ENCODE measurements around the gene IP6K1.
"Not testable (repeated sequence)": the region's sequence is repeated elsewhere in the genome, so short reads cannot be mapped to it uniquely, and the experiment has no call there.

The IP6K1 gene

GRCh38 chr3:49786357-49787181, at the start of gene IP6K1:
IP6K1 (minus strand) TSS chr3:49786542; CDS start chr3:49748040, 38,502 bp downstream.
- POLR2A ChIA-PET, result interaction anchor here (0.5 to 1.6 kb wide), 16 partner anchors 9 to 509 kb away, joined by 3 to 18 read pairs (median 4); partner anchors contain the start of genes CDHR4, GMPPB, INKA1 and MON1A
- TF ChIP-seq L3MBTL2 (conservative IDR thresholded peaks at IDR 0.05) (peak; percentile 98), HDGF (IDR thresholded peaks at IDR 0.05; ENCODE audit: borderline replicate concordance) (peak; percentile 57; the same call in 1 of the 2 replicates), ARNT (IDR thresholded peaks at IDR 0.05) (no peak), LEF1 (IDR thresholded peaks at IDR 0.05; ENCODE audit: borderline replicate concordance) (no peak), ELF4 (IDR thresholded peaks at IDR 0.05) (peak; percentile 63; the same call in 1 of the 2 replicates)
- TF ChIP-seq, protein P1, sequence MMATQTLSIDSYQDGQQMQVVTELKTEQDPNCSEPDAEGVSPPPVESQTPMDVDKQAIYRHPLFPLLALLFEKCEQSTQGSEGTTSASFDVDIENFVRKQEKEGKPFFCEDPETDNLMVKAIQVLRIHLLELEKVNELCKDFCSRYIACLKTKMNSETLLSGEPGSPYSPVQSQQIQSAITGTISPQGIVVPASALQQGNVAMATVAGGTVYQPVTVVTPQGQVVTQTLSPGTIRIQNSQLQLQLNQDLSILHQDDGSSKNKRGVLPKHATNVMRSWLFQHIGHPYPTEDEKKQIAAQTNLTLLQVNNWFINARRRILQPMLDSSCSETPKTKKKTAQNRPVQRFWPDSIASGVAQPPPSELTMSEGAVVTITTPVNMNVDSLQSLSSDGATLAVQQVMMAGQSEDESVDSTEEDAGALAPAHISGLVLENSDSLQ (IDR thresholded peaks at IDR 0.05), result peak; percentile 100
- CTCF ChIA-PET, result no interaction called here
- DNase-seq (ENCODE audit: extremely low spot score), result peak; percentile 100

DNA sequence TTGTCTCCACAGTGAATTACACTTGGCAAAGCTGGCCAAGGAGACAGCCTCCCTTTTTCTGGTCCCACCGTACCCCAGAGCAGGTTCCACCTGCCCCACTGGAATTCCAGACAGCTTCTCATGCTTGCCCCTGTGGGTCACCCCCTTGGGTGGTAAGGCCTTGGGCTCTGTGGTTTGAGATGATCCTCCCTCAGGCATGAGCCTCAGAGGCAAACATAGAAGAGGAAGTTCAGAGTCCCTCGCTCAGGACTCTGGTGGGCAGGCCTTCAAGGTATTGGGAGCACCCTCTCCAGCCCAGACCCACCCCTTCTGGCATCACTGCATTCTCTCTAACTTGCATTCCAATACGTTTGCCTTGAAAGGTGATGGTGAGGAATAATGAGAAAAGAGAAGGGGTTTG, 45.0 kb upstream of the IP6K1 start:
- ChIA-PET CTCF (no interaction called here), POLR2A (no interaction called here)
- TF ChIP-seq BHLHE40 (IDR thresholded peaks at IDR 0.05; ENCODE audit: borderline replicate concordance), result no peak
- TF ChIP-seq FOXA1 (IDR thresholded peaks at IDR 0.05), result no peak
- TF ChIP-seq FOXM1 (IDR thresholded peaks at IDR 0.05; ENCODE audit: borderline replicate concordance), result no peak
- no peak for TF ChIP-seq LEF1 (IDR thresholded peaks at IDR 0.05; ENCODE audit: borderline replicate concordance)
- no peak for TF ChIP-seq HDGF (IDR thresholded peaks at IDR 0.05; ENCODE audit: borderline replicate concordance)
- no peak for TF ChIP-seq ELF4 (IDR thresholded peaks at IDR 0.05)
- no peak for TF ChIP-seq L3MBTL2 (conservative IDR thresholded peaks at IDR 0.05)
- DNase-seq (ENCODE audit: extremely low spot score), result no peak

- ChIA-PET CTCF (no interaction called here), POLR2A (interaction anchor here (0.7 kb wide), 1 partner anchor 21 kb away, joined by 3 read pairs; no protein-coding TSS in a partner anchor)
- DNase-seq (ENCODE audit: extremely low spot score), result no peak
- no peak for TF ChIP-seq FOXK2 (IDR thresholded peaks at IDR 0.05)
- TF ChIP-seq, protein P1 (IDR thresholded peaks at IDR 0.05), result no peak
- TF ChIP-seq TARDBP (IDR thresholded peaks at IDR 0.05), result no peak
- no peak for TF ChIP-seq FOXM1 (IDR thresholded peaks at IDR 0.05; ENCODE audit: borderline replicate concordance)
Measured at GRCh38 chr3:49826016-49826415, 39.7 kb upstream of the IP6K1 start.

DNA sequence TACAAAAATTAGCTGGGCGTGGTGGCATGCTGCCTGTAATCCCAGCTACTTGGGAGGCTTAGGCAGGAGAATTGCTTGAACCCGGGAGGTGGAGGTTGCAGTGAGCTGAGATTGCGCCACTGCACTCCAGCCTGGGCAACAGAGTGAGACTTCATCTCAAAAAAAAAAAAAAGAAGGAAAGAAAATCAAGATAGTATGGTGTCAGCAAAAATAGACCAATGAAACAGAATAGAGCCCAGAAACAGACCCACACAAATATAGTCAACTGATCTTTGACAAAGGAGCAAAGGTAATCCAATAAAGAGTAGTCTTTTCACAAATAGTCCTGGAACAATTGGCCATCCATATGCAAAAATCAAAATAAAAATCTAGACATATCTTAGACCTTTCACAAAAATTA, 36.8 kb upstream of the IP6K1 start:
- CTCF ChIA-PET; DNase-seq (ENCODE audit: extremely low spot score); POLR2A ChIA-PET: not testable (repeated sequence)

GRCh38 chr3:49813497-49814174, 27.3 kb upstream of the IP6K1 start, which contains the start of gene UBA7:
UBA7 (minus strand) TSS chr3:49813953; CDS start chr3:49813787, 166 bp downstream.
- TF ChIP-seq SUZ12 (IDR thresholded peaks at IDR 0.05), result no peak
- no peak for TF ChIP-seq SP1 (IDR thresholded peaks at IDR 0.05)
- no peak for TF ChIP-seq LEF1 (IDR thresholded peaks at IDR 0.05; ENCODE audit: borderline replicate concordance)
- TF ChIP-seq FOXK2 (IDR thresholded peaks at IDR 0.05), result no peak
- TF ChIP-seq TARDBP (IDR thresholded peaks at IDR 0.05), result no peak
- TF ChIP-seq CTBP1 (IDR thresholded peaks at IDR 0.05; ENCODE audit: borderline replicate concordance), result no peak
- no peak for TF ChIP-seq BHLHE40 (IDR thresholded peaks at IDR 0.05; ENCODE audit: borderline replicate concordance)
- TF ChIP-seq FOXA1 (IDR thresholded peaks at IDR 0.05), result no peak
- TF ChIP-seq NFRKB (IDR thresholded peaks at IDR 0.05), result no peak
- TF ChIP-seq L3MBTL2 (conservative IDR thresholded peaks at IDR 0.05), result no peak
- TF ChIP-seq ELF4 (IDR thresholded peaks at IDR 0.05), result no peak
- TF ChIP-seq HDGF (IDR thresholded peaks at IDR 0.05; ENCODE audit: borderline replicate concordance), result no peak
- TF ChIP-seq ZNF384 (IDR thresholded peaks at IDR 0.05), result no peak
- no peak for TF ChIP-seq ARNT (IDR thresholded peaks at IDR 0.05)
- no peak for TF ChIP-seq FOXM1 (IDR thresholded peaks at IDR 0.05; ENCODE audit: borderline replicate concordance)
- DNase-seq (ENCODE audit: extremely low spot score), result no peak
- ChIA-PET POLR2A (interaction anchor here (3.0 kb wide), 1 partner anchor 11 kb away, joined by 9 read pairs; the partner anchor contains the start of gene INKA1), CTCF (no interaction called here)

DNA sequence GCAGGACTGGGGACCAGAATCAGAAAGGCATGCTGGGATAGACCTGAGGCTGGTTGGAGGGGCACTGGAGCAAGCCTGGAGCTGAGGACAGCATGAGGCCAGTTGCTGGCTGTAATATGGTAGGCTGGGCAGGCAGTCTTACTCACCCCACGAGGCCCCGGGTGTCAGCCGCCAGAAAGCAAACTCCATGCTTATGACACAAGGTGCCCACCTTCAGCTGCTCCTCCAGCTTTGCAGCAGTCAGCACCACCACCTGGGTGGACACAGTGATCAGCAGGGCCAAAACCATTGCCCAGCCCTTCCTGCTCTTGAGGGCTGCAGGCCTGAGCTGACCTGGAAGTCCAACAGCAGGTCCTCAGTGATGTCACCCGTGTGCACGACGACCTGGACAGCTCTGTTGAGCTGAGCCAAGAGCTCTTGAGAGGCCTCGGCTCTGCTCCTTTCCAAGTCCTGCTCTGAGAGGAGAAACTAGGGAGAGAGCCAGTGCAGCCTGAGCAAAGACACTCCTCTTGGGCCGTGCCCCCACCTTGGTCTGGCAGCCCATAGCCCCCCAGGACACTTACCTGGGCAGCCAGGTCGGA, 26.7 kb upstream of the IP6K1 start:
- no peak for TF ChIP-seq NFRKB (IDR thresholded peaks at IDR 0.05)
- TF ChIP-seq TARDBP (IDR thresholded peaks at IDR 0.05), result no peak
- TF ChIP-seq HDGF (IDR thresholded peaks at IDR 0.05; ENCODE audit: borderline replicate concordance), result no peak
- no peak for TF ChIP-seq CTBP1 (IDR thresholded peaks at IDR 0.05; ENCODE audit: borderline replicate concordance)
- TF ChIP-seq LEF1 (IDR thresholded peaks at IDR 0.05; ENCODE audit: borderline replicate concordance), result no peak
- no peak for TF ChIP-seq ZNF384 (IDR thresholded peaks at IDR 0.05)
- no peak for TF ChIP-seq L3MBTL2 (conservative IDR thresholded peaks at IDR 0.05)
- TF ChIP-seq ELF4 (IDR thresholded peaks at IDR 0.05), result no peak
- no peak for TF ChIP-seq FOXK2 (IDR thresholded peaks at IDR 0.05)
- TF ChIP-seq SUZ12 (IDR thresholded peaks at IDR 0.05), result no peak
- no peak for TF ChIP-seq ARNT (IDR thresholded peaks at IDR 0.05)
- no peak for TF ChIP-seq BHLHE40 (IDR thresholded peaks at IDR 0.05; ENCODE audit: borderline replicate concordance)
- DNase-seq (ENCODE audit: extremely low spot score), result no peak
- CTCF ChIA-PET, result no interaction called here
- POLR2A ChIA-PET, result interaction anchor here (3.0 kb wide), 1 partner anchor 10 kb away, joined by 9 read pairs; the partner anchor contains the start of gene INKA1
